ENCODE measurements around the gene NPSR1. TPM values are rescaled to one million over a fixed set of nuclear protein-coding genes. Genes with fewer than 3 reads are reported as not detected.

The NPSR1 gene
- total and polyA plus RNA-seq, 2 donors, result 0.58 TPM; not detected in 1

DNA sequence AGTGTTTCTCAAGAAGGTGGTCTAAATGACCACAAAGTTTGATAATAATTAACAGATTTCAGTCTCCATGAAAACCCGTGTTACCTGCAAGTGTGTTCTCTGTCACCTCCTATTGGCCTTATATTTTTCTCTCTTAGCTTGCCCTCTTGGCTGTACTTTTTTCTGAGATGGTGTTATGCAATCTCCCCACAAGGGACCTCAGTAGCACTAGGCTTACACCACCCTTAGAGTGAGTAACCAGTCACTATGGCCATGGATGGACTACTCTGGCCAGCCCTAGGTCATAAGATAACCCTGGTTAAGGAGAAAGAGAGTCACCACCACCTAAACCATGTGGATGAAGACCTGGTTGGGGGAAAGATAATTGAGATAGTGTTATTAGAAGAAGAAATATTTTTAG, 76.8 kb downstream of the NPSR1 start:
- 97% methylated on average over 1 of the region's 1 CpG for WGBS
- H3K27ac ChIP-seq (ENCODE audit: low read depth), result no peak overlapping the region
- no peak for DNase-seq (ENCODE audit: extremely low spot score)
- no peaks in the 10 kb centered on the region for H3K36me3 ChIP-seq (ENCODE audit: insufficient read depth)
- no peaks in the 10 kb centered on the region for H3K4me1 ChIP-seq (ENCODE audit: insufficient read depth)
- no peak overlapping the region for H3K4me3 ChIP-seq (ENCODE audit: low read depth, low read length)

DNA sequence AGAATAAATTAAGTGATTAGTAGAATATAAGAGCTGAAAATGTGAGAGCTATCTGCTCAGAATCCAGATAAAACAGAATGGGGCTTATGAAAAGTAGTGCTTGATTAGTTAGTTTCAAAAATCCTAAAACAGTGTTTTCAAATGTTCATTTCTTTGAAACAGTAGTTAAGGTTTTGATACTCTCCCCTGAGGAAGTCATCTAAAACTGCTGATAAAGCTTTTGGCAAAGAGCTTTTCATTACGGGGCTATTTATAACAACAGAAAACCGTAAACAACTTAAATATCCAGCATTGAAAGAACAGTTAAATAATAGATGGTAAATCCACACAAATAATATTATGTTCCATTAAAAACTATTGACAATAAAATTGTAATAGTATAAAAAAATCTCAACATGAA, 77.5 kb downstream of the NPSR1 start:
- no peak for DNase-seq (ENCODE audit: extremely low spot score)
- Histone ChIP-seq H3K4me3 (ENCODE audit: low read depth, low read length) (no peak overlapping the region), H3K27ac (ENCODE audit: low read depth) (no peak overlapping the region), H3K4me1 (ENCODE audit: insufficient read depth) (no peaks in the 10 kb centered on the region), H3K36me3 (ENCODE audit: insufficient read depth) (no peaks in the 10 kb centered on the region)
- WGBS, result 35% methylated on average over 2 of the region's 2 CpGs

DNA sequence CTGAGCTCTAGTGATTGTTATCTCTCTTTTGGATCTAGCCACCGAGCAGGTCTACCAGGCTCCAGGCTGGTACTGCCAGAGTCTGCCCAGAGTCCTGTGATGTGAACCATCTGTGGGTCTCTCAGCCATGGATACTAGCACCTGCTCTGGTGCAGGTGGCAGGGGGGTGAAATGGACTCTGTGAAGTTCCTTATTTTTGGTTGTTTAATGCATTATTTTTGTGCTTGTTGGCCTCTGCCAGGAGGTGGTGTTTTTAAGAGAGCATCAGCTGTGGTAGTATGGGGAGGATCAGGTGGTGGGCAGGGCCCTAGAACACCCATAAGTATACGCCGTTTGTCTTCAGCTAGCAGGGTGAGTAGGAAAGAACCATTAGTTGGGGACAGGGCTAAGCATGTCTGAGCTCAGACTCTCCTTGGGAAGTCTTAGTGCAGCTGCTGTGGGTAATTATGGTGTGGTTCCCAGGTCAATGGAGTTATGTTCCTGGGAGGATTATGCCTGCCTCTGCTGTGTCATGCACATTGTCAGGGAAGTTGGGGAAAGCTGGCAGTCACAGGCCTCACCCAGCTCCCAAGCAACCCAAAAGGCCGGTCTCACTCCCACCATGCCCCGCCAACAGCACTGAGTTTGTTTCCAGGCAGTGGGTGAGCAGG, 81.8 kb downstream of the NPSR1 start:
- 70% methylated on average over 5 of the region's 5 CpGs for WGBS
- no peak overlapping the region for H3K27ac ChIP-seq (ENCODE audit: low read depth)
- H3K4me3 ChIP-seq (ENCODE audit: low read depth, low read length), result no peak overlapping the region
- DNase-seq (ENCODE audit: extremely low spot score), result no peak
- H3K36me3 ChIP-seq (ENCODE audit: insufficient read depth), result no peaks in the 10 kb centered on the region
- H3K4me1 ChIP-seq (ENCODE audit: insufficient read depth), result no peaks in the 10 kb centered on the region

DNA sequence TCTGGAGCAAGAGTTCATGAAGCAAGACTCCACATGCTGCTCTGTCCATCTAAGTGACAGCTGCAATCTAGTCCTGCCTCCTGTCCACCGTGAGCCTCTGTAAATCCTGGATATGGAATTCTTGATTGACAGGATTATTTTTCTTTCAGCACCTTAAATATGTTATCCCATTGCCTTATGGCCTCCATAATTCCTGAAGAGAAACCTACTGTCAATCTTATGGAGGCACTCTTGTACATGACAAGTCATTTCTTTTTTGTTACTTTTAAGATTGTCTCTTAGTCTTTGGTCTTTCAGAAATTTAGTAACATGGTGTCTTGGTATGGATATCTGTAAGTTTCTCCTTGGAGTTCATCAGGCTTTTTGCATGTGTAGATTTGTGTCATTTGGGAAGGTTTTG, 82.8 kb downstream of the NPSR1 start:
- WGBS, result 77% methylated on average over 1 of the region's 1 CpG
- no peak for DNase-seq (ENCODE audit: extremely low spot score)
- no peaks in the 10 kb centered on the region for H3K36me3 ChIP-seq (ENCODE audit: insufficient read depth)
- no peaks in the 10 kb centered on the region for H3K4me1 ChIP-seq (ENCODE audit: insufficient read depth)
- H3K27ac ChIP-seq (ENCODE audit: low read depth), result no peak overlapping the region
- no peak overlapping the region for H3K4me3 ChIP-seq (ENCODE audit: low read depth, low read length)

DNA sequence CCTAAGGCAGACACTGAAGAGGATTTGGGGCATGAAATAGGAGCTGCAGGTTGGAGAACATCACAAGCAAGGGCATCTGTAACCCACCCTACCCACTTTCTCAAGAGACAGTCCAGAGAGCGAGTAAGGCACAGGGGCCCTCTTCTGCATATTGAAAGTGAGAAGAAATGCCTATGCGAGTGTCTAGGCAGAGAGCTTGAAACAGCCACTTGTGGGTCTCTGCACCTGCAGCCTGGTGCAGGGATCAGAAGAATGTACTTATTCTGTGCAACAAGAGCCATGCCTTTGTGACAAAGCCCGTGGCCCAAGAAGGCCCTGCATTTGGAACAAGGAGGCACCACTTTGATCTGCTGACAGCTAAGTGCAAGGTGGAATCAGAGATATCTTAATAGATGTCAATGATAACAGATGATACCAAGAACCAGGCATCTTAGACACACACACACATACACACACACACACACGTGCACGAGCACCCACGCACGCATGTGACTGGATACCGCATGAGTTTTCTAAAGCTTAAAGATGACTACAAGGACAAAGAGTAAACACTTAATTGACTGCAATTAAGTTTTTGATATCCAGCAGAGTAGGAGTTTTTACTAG, 89.3 kb downstream of the NPSR1 start:
- no peak overlapping the region for H3K27ac ChIP-seq (ENCODE audit: low read depth)
- H3K36me3 ChIP-seq (ENCODE audit: insufficient read depth), result no peaks in the 10 kb centered on the region
- DNase-seq (ENCODE audit: extremely low spot score), result no peak
- WGBS, result 78% methylated on average over 8 of the region's 8 CpGs
- no peak overlapping the region for H3K4me3 ChIP-seq (ENCODE audit: low read depth, low read length)
- no peaks in the 10 kb centered on the region for H3K4me1 ChIP-seq (ENCODE audit: insufficient read depth)

DNA sequence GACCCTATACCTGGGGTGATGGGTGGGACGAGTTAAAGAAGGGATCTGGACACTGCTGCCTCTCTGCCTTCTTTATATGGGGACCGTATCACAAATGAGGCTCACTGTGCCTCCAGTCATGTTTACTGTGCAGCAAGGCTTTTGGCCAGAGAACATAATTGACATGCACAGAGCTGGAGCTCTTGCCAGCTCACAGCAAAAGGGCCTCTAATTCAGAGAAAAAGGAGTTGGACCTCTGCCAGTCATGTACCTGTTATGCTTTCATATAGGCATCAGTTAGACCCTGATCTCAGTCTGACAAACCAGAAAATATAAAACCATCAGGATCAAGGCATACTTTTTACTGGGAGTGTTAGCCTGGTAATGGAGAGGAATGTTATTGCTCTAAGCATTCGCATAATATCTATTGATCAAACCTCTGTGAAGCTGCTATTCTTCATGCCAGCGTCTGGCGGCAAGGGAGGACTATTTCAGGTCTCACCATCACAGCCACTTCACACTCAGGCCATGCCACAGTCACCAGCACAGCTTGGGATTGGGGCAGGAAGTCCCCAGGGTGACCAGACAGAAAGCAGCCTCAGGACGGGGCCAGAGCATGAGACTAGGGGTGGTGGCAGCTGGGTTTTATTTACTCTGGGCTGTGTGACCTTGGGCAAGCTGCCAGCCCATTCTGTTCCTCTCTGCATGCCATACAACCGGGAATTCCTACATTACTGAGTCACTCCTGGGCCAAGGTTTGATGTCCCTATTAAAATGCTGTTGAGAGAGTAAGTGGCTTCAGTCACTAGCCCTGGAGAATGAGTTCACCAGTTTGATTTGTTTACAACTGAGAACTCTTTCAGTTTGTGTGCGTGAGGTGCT, 90.1 kb downstream of the NPSR1 start:
- no peak overlapping the region for H3K4me3 ChIP-seq (ENCODE audit: low read depth, low read length)
- DNase-seq (ENCODE audit: extremely low spot score), result peak; percentile 64
- WGBS, result 40% methylated on average over 8 of the region's 8 CpGs

DNA sequence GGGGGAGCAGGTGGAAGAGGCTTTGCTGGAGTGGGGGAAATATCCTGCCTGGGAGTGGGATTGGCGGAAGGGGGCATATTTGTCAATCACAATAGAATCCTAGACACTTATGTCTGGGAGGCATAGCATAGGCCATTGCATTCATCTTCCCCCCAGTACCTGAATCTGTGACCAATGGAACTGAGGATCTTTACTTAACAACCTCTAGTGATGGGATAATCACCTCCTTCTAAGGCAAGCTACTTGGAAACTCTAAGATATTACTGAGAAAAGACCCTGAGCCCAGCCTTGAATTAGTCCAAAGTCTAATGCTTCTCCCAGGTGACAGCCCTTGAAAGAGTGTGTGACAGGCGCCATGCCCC, 90.7 kb downstream of the NPSR1 start:
- 91% methylated on average over 2 of the region's 2 CpGs for WGBS

More for the DNA sequence above, 90.1 kb downstream of the NPSR1 start:
- peak overlapping the region; percentile 13 for H3K27ac ChIP-seq (ENCODE audit: low read depth)
- H3K36me3 ChIP-seq (ENCODE audit: insufficient read depth), result no peaks in the 10 kb centered on the region
- H3K4me1 ChIP-seq (ENCODE audit: insufficient read depth), result no peaks in the 10 kb centered on the region

DNA sequence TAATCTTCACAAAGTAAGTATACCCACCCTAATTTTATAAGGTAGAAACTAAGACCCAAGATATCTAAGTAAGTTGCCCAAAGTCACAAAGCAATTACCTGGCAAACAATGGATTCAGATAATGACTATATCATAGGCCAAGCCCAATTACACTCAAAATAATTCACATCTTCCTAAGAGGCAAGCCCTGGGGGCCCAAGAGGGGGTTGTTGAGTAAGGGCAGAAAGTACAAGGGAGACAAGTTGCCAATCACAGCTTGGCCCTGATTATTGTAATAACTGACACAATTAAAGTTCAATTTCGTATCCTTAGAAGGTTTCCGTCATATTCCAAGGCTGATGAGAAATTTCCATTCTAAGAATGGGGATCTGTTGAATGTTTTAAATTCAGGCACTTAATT, 91.4 kb downstream of the NPSR1 start:
- WGBS, result 85% methylated on average over 2 of the region's 2 CpGs
- no peak overlapping the region for H3K4me3 ChIP-seq (ENCODE audit: low read depth, low read length)
- H3K27ac ChIP-seq (ENCODE audit: low read depth), result no peak overlapping the region
- H3K36me3 ChIP-seq (ENCODE audit: insufficient read depth), result no peaks in the 10 kb centered on the region
- no peaks in the 10 kb centered on the region for H3K4me1 ChIP-seq (ENCODE audit: insufficient read depth)
- no peak for DNase-seq (ENCODE audit: extremely low spot score)

More for the DNA sequence above, 90.7 kb downstream of the NPSR1 start:
- Histone ChIP-seq H3K4me1 (ENCODE audit: insufficient read depth) (no peaks in the 10 kb centered on the region), H3K36me3 (ENCODE audit: insufficient read depth) (no peaks in the 10 kb centered on the region), H3K4me3 (ENCODE audit: low read depth, low read length) (no peak overlapping the region), H3K27ac (ENCODE audit: low read depth) (no peak overlapping the region)
- DNase-seq (ENCODE audit: extremely low spot score), result no peak

DNA sequence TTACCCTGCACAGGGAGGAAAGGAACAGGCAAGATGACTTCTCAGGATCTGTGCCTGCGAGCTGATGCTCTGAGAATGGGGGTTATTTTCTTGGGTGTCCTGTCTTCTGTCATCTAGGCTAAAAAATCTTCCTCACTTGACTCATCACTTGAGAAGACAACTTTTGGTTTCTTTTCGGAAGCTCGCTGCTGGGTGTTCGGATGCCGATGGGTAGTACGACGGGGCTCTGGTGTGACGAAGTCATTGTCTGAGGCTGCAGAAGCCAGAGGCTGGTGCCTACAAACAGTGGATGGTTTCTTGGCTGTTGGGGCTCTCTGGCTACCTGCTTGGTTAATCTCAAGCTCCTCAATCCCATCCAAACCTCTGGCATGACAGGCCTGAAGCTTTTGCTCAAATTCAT, 92.2 kb downstream of the NPSR1 start:
- 96% methylated on average over 8 of the region's 8 CpGs for WGBS
- Histone ChIP-seq H3K36me3 (ENCODE audit: insufficient read depth) (no peaks in the 10 kb centered on the region), H3K27ac (ENCODE audit: low read depth) (no peak overlapping the region), H3K4me1 (ENCODE audit: insufficient read depth) (no peaks in the 10 kb centered on the region), H3K4me3 (ENCODE audit: low read depth, low read length) (no peak overlapping the region)
- no peak for DNase-seq (ENCODE audit: extremely low spot score)

DNA sequence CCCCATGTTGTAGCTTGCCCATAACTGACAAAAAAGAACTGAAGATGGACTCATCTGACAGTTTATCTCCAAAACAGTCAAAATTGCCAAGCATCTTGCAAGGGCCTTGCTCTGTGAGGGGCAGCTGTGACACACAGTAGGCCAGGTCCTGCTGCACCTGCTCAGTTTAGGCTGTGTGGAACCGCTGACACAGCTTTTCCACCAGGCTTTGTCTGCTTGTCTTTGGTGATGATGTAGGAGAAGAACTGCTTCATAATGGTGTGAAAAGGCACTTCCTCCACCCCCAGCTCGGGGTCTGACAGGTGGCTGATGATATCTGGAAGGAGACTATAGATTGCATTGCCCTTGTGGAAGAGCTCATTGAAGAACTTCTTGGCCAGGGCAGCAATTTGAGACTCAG, 92.6 kb downstream of the NPSR1 start:
- H3K36me3 ChIP-seq (ENCODE audit: insufficient read depth), result no peaks in the 10 kb centered on the region
- DNase-seq (ENCODE audit: extremely low spot score), result no peak
- 77% methylated on average over 2 of the region's 2 CpGs for WGBS
- no peak overlapping the region for H3K27ac ChIP-seq (ENCODE audit: low read depth)
- H3K4me3 ChIP-seq (ENCODE audit: low read depth, low read length), result no peak overlapping the region
- no peaks in the 10 kb centered on the region for H3K4me1 ChIP-seq (ENCODE audit: insufficient read depth)

DNA sequence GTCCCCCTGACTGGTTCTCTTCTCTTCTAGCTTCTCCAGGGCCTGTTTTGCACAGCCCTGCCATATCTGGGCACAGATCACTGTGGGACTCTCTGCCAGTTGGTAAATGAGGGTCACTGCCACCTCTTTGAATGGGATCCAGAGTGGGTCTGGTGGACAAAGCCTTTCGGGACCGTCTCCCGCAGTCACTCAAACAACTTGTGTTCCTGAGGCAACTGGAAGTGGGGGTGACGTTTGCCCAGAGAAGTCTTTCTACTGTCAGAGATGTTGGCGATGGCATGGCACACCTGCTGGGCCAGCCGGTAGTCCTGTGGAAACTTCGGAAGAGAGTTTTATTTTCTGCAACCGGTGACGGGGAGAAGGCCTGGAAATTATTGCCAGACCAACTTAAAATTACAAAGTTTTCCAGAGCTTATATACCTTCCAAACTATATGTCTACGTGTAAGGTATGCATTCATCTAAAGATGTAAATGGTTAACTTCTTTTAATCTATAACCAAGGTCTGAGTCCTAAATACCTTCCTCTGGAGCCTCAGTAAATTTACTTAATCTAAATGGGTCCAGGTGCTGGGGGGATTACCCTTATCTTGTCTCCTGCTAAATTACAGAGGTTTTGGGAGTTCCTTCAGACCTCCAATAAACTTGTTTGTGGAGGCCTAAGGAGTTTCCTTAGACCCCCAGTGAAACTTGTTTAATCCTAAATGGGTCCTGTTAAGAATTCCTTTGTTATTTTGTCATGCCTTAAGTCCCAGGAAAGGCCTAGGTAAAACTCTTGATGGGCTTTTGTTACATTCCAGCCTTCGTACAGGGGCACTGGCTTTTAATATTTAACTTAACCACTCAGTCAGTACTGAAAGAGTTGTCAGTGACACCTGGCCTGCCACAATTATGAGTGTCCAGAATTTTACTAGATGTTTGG, 94.0 kb downstream of the NPSR1 start:
- H3K27ac ChIP-seq (ENCODE audit: low read depth), result no peak overlapping the region
- no peaks in the 10 kb centered on the region for H3K36me3 ChIP-seq (ENCODE audit: insufficient read depth)
- WGBS, result 87% methylated on average over 11 of the region's 11 CpGs
- DNase-seq (ENCODE audit: extremely low spot score), result no peak
- no peaks in the 10 kb centered on the region for H3K4me1 ChIP-seq (ENCODE audit: insufficient read depth)
- H3K4me3 ChIP-seq (ENCODE audit: low read depth, low read length), result no peak overlapping the region

DNA sequence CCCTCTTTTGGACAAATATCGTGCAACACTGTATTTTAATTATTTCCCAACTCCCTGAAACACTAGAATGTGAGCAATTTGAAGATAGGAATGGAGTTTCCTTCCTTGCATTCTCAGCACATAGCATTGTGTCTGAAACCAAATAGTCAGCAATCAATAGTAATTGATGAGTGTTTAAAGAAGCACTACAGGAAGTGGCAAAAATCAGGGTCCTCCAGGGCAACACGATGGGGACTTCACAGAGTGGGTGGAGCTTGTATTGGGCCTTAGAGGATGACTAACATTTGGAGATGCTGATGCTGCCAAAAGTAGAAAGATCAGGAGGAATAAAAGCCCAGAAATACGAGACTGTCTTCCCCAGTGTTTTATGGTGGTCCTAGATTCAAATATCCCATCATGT, 94.9 kb downstream of the NPSR1 start:
- Histone ChIP-seq H3K4me1 (ENCODE audit: insufficient read depth) (no peaks in the 10 kb centered on the region), H3K4me3 (ENCODE audit: low read depth, low read length) (no peak overlapping the region), H3K36me3 (ENCODE audit: insufficient read depth) (no peaks in the 10 kb centered on the region), H3K27ac (ENCODE audit: low read depth) (no peak overlapping the region)
- DNase-seq (ENCODE audit: extremely low spot score), result no peak
- WGBS, result 51% methylated on average over 3 of the region's 3 CpGs

DNA sequence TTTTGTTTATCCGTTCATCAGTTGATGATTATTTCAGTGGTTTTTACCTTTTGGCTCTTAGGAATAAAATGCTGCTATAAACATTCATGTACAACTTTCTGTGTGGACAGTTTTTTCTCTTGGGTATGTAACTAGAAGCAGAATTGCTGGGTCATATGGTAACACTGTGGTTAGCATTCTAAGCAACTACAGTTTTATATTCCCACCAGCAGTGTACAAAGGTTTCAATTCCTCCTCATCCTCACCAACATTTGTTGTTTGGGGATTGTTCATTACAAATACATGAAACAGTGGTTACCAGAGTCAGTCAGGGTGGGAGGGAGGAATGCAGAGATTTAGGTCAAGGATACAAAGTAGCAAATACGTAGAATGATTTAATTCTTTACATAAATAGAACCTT, 97.0 kb downstream of the NPSR1 start:
- WGBS, result 71% methylated on average over 2 of the region's 2 CpGs
- H3K4me3 ChIP-seq (ENCODE audit: low read depth, low read length), result no peak overlapping the region
- no peak for DNase-seq (ENCODE audit: extremely low spot score)
- no peaks in the 10 kb centered on the region for H3K36me3 ChIP-seq (ENCODE audit: insufficient read depth)
- no peaks in the 10 kb centered on the region for H3K4me1 ChIP-seq (ENCODE audit: insufficient read depth)
- H3K27ac ChIP-seq (ENCODE audit: low read depth), result no peak overlapping the region
